Head of caudate nucleus (tissue), 42 donors: Measurements from ENCODE around the gene KCTD1.
"Not testable (repeated sequence)": the region's sequence is repeated elsewhere in the genome, so short reads cannot be mapped to it uniquely, and the experiment has no call there.

ENCODE experiments used
- DNase-seq, 42 donors: peaks; one replicate each; pipeline versions ENCODE4 v3.0.0 to v3.0.0-alpha.2; 2020 to 2021; ENCODE audit warnings: mixed read lengths in 7 of 42
- intact Hi-C: fragments of 100-400 bp; cut with DNase I; formaldehyde crosslinking; loops from one replicate; pipeline ENCODE4 v1.15.0; 2022

Gene KCTD1

GRCh38 chr18:26443853-26444252 lies 104.5 kb downstream of the KCTD1 start:
- DNase-seq: no peak
- intact Hi-C loops: no loop called here

- intact Hi-C loops: no loop called here
These were observed 106.2 kb downstream of the KCTD1 start for GRCh38 chr18:26442126-26442525.

GRCh38 chr18:26440644-26441043 lies 107.7 kb downstream of the KCTD1 start:
- DNase-seq: no peak

More at GRCh38 chr18:26442126-26442525, 106.2 kb downstream of the KCTD1 start:
- no peak for DNase-seq

DNA sequence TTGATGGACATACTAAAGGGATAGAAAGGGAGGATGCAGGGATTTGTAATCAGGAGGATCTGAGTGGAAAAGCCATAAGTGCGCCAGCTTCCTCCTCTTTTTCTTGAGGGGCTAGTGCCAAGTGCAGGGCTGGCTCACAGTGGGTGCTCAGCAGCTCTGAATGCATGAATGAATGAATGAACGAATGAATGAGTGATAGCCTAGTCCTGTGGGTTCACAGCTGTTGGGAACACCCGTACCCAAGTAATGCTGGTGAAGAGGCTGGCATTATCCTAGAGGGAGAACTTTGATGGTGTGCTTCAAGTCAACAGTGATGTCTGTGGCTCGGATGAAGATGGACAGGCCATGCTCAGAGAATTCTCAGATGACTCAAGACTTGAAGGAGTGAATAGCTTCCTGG lies 108.8 kb downstream of the KCTD1 start:
- intact Hi-C loops: no loop called here
- DNase-seq: no peak

More at GRCh38 chr18:26440644-26441043, 107.7 kb downstream of the KCTD1 start:
- intact Hi-C loops: no loop called here

DNA sequence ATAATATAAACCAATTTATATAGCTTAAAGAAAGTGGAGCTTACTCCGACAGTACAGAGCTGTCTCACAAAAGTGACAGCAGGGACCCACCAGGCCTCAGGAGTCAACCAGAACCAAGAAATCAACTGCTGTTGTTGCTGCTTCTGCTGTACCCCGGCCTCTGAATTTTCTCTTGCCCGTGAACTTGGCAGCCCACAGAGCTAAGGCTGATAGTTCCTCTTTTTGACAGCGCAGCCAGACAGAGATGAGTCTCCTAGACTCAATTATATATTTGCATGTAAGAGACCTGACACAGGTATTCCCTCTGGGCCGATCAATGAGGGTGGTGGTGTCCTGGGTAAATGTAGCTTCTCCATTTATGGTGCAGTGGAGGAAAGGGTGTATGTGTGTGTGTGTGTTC lies 109.4 kb downstream of the KCTD1 start:
- peak in 1 of 42 donors; percentile 8 for DNase-seq
- intact Hi-C loops: no loop called here

DNA sequence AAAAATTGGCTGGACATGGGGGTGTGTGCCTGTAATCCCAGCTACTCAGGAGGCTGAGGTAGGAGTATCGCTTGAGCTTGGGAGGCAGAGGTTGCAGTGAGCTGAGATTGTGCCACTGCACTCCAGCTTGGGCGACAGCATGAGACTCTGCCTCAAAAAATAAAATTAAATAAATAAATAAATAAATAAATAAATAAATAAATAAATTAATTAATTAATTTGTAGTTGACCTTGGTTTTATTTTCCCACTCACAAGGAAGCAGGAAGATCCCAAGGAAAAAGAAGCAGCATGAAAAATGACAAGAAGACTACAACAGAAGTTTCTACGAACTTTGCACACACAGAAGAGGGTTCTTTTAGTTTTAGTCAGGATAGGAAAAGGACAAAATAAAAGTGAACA lies 110.7 kb downstream of the KCTD1 start:
- peak in 1 of 42 donors; percentile 5 for DNase-seq
- intact Hi-C loops: not testable (repeated sequence)

DNA sequence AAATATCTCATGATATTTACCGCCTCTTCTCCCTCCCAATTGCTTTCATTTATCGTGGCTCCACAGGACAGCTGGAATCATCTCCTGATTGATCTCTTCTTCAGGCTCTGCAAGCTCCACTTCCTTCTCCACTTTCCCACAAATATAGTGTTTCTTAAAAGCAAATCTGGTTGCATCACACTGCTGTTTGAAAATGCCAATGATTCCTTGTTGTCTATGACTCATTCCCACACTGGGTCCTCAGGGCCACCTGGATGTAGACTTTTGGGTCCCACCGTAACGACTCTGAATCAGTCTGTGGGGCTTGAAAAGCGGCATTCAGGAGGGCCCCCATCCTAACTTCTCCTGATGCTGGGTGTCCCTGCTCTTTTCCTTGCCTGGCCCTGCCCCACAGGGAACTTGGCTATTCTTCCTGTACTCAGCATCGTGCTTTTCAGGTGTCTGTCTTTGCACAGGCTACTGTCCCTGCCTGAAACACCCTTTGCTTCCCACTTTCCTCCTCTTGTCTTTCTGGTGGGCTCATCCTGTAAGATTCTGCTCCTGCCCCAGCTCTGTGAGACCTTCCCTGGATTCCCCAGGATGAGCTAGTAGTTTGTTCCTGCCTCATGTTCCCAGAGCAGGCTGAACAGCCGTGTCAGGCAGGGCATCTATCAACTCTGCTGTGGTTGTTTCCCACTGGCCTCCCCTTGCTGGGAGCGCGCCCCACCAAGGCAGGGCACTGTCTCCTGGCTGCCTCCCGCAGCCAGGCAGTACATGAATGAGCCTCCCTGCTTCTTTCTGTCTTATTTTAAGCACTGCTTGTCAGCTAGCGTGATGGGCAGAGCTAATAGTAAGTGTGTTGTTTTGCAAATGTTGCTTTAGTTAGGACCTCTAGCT lies 111.9 kb downstream of the KCTD1 start:
- DNase-seq: peak in 2 of 42 donors; percentile 26 to 35
- intact Hi-C loops: no loop called here

DNA sequence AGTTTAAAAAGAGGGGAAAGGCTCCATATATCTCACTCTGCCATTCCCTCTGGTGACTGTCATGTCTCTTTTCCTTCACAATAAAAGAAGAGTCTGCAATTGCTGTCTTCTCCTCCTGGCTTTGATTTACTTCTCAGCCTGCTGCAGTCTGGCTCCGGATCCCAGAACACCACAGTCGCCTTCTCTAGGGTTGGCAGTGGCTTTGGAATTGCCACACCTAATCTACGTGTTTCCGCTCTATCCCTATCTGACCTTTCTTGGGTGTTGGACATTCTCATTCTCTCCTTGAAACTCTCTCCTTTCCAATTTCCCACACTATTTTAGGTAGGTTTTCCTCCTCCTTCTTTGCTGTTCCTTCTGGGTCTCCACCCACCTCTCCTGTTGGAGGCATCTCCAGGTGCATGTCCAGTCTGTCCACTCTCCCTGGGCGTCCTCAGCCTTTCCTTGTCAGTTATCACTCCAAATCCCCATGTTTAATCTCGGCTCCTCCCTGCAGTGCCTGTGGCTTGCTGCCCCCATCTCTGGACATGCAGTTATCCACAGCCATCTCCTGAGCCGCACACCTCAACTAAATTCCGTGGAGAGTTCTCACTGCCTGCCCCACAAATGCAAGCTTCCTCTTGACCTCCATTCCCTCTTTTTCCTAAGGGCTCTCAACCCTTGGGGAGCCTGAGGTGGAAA lies 112.8 kb downstream of the KCTD1 start:
- intact Hi-C loops: no loop called here
- peak in 2 of 42 donors; percentile 18 to 28 for DNase-seq

- DNase-seq: peak in 1 of 42 donors; percentile 4
- intact Hi-C loops: no loop called here
These were observed 113.5 kb downstream of the KCTD1 start for GRCh38 chr18:26434887-26435286.

DNA sequence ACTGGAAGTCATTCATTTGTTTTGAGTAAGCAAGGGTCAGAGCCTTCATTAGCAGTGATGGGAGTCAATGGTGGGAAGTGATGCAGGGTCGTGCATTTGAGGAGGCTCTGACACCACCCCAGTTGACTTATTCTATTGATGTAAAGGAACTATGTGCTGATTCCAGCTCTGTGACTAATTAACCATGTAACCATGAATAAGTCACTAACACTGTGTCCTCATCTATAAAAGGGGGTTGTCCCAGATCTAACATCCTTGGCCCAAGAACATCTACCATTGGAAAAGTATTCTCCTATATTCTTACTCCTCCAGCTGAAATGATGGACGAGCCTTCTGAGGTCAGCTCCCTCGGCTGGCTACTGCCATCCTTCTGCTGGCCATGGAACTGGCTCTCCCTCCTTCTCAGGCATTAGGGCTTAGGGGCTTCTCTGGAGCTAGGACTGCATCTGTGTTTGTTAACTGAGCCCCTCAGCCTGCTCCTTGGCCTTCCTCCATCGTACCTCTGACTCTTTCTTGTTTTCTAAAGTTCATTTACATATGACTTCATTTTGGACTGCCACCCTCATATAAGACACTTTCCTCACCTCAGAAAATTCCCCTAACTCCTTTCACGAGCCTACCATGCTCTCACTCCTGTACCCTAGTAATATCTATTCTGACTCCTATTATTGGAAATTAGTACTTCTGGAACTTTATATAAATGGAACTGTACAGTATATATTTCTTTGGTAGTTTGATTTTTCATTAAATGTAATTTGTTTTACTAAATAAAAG lies 115.5 kb downstream of the KCTD1 start:
- intact Hi-C loops: no loop called here
- DNase-seq: peak in 1 of 42 donors; percentile 6

- intact Hi-C loops: no loop called here
- peak in 4 of 42 donors; percentile 15 to 42 (median 36) for DNase-seq
These were observed 118.7 kb downstream of the KCTD1 start for GRCh38 chr18:26429535-26430226.

DNA sequence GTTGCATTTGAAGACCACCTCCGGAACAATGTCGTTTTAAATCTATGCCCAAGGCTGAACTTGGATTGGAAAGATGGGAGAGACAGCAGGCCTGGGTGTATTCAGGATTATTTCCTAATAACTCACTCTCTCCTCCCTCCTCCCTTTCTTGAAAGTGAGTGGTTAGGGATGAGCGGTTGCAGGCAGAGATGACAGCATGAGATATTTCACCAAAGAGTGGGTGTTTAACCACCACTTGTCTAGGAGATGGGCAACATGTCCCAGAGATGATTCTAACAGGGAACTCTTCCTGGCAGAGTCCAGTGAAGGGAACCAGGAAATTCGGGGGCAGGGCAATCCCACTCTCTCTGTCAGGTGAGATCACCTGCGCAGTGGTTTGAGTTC lies 123.2 kb downstream of the KCTD1 start:
- intact Hi-C loops: no loop called here

GRCh38 chr18:26424428-26425147 lies 123.8 kb downstream of the KCTD1 start:
- DNase-seq: peak in 4 of 42 donors; percentile 4 to 36 (median 15)
- intact Hi-C loops: no loop called here

More for the DNA sequence above, 123.2 kb downstream of the KCTD1 start:
- DNase-seq: peak in 5 of 42 donors; percentile 16 to 44 (median 34)

GRCh38 chr18:26422472-26423162 lies 125.7 kb downstream of the KCTD1 start:
- peak in 2 of 42 donors; percentile 6 to 10 for DNase-seq
- intact Hi-C loops: no loop called here

DNA sequence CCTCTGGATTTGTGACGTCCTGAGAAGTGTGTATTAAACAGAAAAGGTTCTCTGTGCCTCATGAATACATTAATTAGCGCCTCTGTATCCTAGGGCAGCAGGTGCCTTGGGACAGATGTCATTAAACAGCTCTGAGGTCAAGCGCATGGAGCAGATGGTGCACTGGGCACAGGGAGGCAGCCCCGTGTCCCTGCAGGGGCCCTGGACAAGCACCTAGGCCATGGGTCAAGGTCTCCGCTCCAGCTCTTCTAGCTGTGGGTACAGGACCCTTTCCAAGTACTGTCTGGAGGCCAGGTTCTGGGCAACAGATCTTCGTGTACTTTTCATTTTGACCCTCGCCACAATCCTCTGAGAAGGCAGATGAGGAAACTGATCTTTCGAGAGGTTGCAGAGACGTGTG lies 126.4 kb downstream of the KCTD1 start:
- DNase-seq: peak in 3 of 42 donors; percentile 3 to 24 (median 15)
- intact Hi-C loops: no loop called here

DNA sequence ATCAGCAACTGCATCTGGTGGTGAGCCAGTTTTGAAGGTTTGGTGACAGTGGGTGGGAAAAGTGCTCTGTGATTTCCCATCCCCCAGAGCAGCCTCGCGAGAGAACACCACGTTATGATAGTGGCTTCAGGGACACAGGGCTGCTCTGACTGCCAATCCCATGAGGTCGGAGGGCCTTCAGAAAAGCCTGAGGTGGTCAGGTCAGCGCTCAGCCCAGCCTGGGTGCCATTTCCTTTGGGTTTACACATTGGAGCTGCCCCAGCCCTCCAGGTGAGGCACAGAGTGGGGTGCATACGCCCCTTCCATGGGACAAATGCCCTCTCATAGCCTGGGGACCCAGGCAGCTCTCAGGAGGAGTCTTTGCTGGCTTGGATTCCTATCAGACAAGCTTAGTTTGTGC lies 126.8 kb downstream of the KCTD1 start:
- peak in 3 of 42 donors; percentile 9 to 31 (median 17) for DNase-seq

GRCh38 chr18:26419746-26420145 lies 128.6 kb downstream of the KCTD1 start:
- intact Hi-C loops: no loop called here

More for the DNA sequence above, 126.8 kb downstream of the KCTD1 start:
- intact Hi-C loops: no loop called here

More at GRCh38 chr18:26419746-26420145, 128.6 kb downstream of the KCTD1 start:
- peak in 5 of 42 donors; percentile 19 to 53 (median 26) for DNase-seq
